Hematopoietic multipotent progenitor cell treated with erythropoietin and hydrocortisone succinate and interleukin-3 and kit ligand, for 15 days (in vitro differentiated cells): Measurements from ENCODE around the gene SEH1L.
"Not testable (repeated sequence)": the region's sequence is repeated elsewhere in the genome, so short reads cannot be mapped to it uniquely, and the experiment has no call there.

ENCODE experiments used
- DNase-seq: peaks from one replicate; pipeline ENCODE4 v3.0.0-alpha.2; 2015; ENCODE audit warnings: low spot score

The SEH1L gene

GRCh38 chr18:12995952-12996477 is 48.2 kb downstream of the SEH1L start:
- DNase-seq = no peak

DNA sequence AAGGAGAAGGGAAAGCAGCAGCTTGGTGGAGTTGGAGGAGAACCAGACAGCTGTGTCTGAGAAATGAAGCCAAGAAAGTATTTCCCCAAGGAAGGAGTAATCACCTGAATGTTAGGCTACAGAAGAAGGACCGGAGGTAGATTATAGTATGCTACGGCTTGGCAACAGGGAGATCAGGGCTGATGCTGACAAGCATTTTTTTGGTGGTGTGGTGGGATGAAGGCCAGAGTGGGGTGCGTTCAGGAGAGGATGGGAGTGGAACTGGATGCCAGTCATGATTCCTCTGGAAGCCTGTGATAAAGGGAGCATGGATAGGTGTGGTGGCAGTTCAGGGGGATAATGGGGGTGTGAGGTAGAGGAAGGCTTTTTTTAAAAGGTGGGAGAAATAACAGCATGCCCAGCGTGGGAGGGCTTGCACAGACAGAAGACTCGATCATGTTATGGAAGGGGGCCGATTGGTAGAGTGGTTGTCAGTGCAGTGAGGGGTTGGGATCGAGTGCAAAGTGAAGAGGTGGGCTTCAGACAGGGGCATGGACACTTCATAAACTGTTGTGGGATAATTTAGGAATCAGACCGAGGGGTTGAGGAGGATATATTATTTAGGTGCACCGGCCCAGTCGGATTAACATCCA is 49.0 kb downstream of the SEH1L start:
- no peak for DNase-seq

GRCh38 chr18:12997330-12997729 is 49.5 kb downstream of the SEH1L start:
- not testable (repeated sequence) for DNase-seq

- no peak for DNase-seq
Observed at GRCh38 chr18:12998332-12999060, 50.7 kb downstream of the SEH1L start.

GRCh38 chr18:13003466-13003896 is 55.7 kb downstream of the SEH1L start:
- DNase-seq = peak; percentile 66

GRCh38 chr18:13004396-13004795 is 56.6 kb downstream of the SEH1L start:
- no peak for DNase-seq

DNA sequence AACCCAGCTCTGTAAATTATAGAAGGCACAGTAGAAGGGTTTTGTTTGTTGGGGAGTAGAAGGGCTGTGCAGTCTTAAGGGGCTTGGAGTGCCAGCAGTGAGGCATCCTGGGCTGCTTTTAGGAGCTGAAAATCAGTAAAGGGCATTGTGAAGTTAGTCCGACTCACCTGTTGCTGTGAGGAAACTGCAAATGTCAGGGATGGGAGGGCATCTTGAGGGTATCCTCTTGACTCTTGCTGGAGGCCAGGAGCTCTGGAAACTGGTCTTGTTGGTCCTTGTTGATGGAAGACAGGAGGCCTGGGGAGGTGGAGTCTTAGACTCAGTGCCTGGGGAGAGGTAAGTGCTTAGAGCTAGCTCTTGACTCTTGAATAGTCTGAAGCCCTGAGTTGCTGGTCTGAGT is 57.5 kb downstream of the SEH1L start:
- no peak for DNase-seq

DNA sequence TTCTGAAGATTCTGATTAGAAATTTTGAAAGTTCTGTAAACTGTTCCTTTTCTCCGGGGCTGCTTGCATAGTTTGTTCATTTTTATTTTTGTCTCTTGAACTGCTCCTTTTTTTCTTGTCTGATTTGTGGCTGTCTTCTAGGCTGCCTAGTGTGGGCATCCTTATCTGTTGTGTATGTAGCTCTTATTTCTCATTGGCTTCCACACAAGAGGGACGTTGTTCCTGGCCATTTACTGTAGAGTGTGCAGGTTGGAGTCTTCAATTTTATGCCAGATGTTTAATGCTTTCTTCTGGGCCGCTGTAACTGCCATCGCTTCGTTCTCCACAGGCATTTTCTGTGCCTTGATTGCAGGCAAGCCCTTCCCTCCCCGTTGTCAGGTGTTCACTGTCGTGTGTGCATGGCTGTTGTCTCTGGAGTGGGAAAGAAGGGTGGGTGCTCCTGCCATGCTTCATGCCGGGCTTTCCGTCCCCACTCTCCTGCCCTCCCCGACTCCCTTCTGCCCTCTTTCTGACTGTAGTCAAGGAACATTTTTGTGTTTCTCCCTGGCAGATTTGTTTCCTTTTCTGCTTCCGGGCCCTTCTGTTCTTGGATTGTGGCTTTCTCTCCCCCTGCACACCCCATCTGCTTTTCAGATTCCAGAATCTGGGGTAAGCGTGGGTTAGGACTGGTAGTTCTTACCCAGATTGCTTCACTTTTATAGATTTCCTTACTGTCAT is 58.9 kb downstream of the SEH1L start:
- no peak for DNase-seq

DNA sequence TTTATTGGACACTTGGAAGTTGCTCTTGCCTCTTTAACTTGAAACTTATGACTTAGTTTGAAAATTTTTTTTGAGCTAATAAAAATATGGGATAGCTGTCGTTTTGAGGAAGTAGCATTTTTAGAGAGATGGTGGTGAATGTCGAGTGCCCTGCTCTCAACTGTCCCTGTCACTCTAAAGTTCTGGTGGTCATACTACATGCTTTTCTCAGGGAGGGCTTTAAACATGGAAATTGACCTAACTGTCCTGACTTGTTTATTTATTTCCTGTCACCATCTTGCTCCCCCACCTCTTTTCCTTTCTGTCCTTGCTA is 59.4 kb downstream of the SEH1L start:
- no peak for DNase-seq

DNA sequence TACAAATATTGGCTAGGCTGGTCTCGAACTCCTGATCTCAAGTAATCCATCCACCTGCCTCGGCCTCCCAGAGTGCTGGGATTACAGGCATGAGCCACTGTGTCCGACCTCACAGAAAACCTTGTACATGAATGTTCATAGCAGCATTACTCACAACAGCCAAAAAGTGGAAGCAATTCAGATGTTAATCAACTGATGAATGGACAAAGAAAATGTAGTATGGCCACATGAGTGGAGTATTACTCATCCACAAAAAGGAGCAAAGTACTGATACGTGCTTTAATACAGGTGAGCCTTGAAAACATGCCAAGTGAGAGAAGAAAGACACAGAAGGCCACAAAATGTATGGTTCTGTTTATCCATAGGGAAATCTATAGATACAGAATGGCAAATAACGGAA is 63.9 kb downstream of the SEH1L start:
- no peak for DNase-seq

- DNase-seq = no peak
Observed at GRCh38 chr18:13014232-13014631, 66.4 kb downstream of the SEH1L start.

GRCh38 chr18:13014818-13015217 is 67.0 kb downstream of the SEH1L start:
- no peak for DNase-seq

- DNase-seq = no peak
Observed at GRCh38 chr18:13017247-13017875, 69.5 kb downstream of the SEH1L start.

DNA sequence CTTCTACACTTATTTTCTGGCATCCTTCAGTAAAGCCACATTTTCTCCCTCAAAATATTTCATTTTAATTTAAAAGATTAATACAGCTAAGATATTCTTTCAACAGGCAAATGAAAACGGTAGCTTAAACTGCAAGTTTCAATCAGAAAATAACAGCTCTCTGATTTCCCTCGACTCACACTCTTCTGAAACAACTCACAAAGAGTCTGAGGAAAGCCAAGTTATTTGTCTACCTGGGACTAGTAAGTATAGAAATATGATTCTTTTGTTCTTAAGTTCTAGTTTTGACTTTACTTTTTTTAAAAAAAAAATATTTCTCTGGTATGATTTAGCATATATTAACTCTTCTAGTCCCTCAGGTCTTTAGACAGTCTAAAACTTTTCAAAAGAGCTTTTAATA is 70.6 kb downstream of the SEH1L start:
- DNase-seq = no peak

DNA sequence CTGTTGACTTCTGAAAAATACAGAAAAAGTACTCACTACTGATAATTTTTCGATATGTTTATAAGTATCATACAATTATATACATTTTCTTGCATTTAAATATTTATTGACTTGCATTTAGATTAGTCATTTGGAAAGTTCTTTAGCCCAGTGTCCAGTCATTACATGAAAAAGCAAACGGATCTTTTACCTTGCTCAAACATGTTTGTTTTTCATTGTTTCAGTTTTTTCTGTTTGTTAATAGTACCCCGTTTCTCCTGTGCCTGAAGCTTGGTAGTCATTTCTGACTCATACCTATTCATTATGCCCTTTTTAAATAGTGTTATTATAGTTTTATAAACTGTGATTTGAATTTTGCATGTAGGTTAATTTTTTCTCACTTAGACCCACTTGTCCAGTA is 71.5 kb downstream of the SEH1L start:
- DNase-seq = no peak

DNA sequence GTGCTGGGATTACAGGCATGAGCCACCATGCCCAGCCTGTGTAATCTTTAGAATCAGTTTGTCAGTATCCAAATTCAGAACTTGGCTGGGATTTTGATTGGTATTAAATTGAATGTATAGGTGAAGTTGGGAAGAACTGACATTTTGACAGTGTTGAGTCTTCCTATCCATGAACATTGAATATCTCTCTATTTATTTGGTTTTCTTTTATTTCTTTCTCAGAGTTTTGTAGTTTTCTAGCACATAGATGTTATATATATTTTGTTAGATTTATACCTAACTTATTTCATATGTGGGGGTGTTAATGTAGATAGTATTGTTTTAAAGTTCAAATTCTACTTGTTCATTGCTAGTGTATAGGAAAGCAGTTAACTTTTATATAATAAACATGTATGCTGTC is 74.8 kb downstream of the SEH1L start:
- no peak for DNase-seq

- no peak for DNase-seq
Observed at GRCh38 chr18:13025233-13025632, 77.4 kb downstream of the SEH1L start.

GRCh38 chr18:13026583-13027270 is 78.9 kb downstream of the SEH1L start:
- DNase-seq = no peak

GRCh38 chr18:13028869-13029268 is 81.1 kb downstream of the SEH1L start:
- no peak for DNase-seq

- no peak for DNase-seq
Observed at GRCh38 chr18:13032173-13032572, 84.4 kb downstream of the SEH1L start.

- DNase-seq = no peak
Observed at GRCh38 chr18:13035249-13035914, 87.6 kb downstream of the SEH1L start.
